HepG2 (cell line): ENCODE data around the gene ANKAR. TPM values are rescaled to one million over a fixed set of nuclear protein-coding genes. Genes with fewer than 3 reads are reported as not detected.

Experiments
- ARID2 ChIP-seq: sonication (generic); formaldehyde crosslinking; IDR thresholded peaks from 2 replicates; pipeline ENCODE4 v1.8.1; 2022; ENCODE audit warnings: mild to moderate bottlenecking, missing genetic modification reagents, borderline replicate concordance
- ATF7 ChIP-seq, 2 experiments: fragments of 450-650 bp in 1 of 2; sonication (generic) in 1 of 2; formaldehyde crosslinking in 1 of 2; IDR thresholded peaks; 2 replicates each; pipeline versions ENCODE4 v1.4.0 to v1.6.1; 2016 to 2020; ENCODE audit warnings: antibody characterized with exemption in 1 of 2, mild to moderate bottlenecking in 1 of 2, missing genetic modification reagents in 1 of 2
- CEBPB ChIP-seq: IDR thresholded peaks from 2 replicates; pipeline ENCODE4 v1.6.1; 2011; ENCODE audit warnings: low read depth, low read length, improper control_type of control experiment, borderline replicate concordance
- CHD4 ChIP-seq: fragments of 200-600 bp; sonication (generic); IDR thresholded peaks from 2 replicates; pipeline ENCODE4 v1.7.0; 2017; ENCODE audit warnings: mild to moderate bottlenecking, low read length, borderline replicate concordance
- FOXP4 ChIP-seq: sonication (generic); formaldehyde crosslinking; IDR thresholded peaks from 2 replicates; pipeline ENCODE4 v1.4.0; 2020; ENCODE audit warnings: missing genetic modification reagents
- GABPA ChIP-seq, 2 experiments: IDR thresholded peaks; 2 replicates each; pipeline ENCODE4 v1.6.1; 2011 to 2016; ENCODE audit warnings: low read depth in 2 of 2, low read length in 1 of 2, missing biosample characterization in 1 of 2, missing genetic modification characterization in 1 of 2
- IRF1 ChIP-seq: sonication (generic); formaldehyde crosslinking; IDR thresholded peaks from 2 replicates; pipeline ENCODE4 v1.4.0; 2020; ENCODE audit warnings: low read depth, mild to moderate bottlenecking, missing genetic modification reagents
- JDP2 ChIP-seq: sonication (generic); formaldehyde crosslinking; IDR thresholded peaks from 2 replicates; pipeline ENCODE4 v1.8.1; 2022; ENCODE audit warnings: missing genetic modification reagents, borderline replicate concordance
- MED13 ChIP-seq: sonication (generic); formaldehyde crosslinking; IDR thresholded peaks from 2 replicates; pipeline ENCODE4 v1.5.0; 2020; ENCODE audit warnings: missing genetic modification reagents
- NFE2L2 ChIP-seq: fragments of 150-350 bp; IDR thresholded peaks from 2 replicates; pipeline ENCODE4 v1.6.1; 2014; ENCODE audit warnings: low read length
- RBAK ChIP-seq: sonication (generic); formaldehyde crosslinking; IDR thresholded peaks from 2 replicates; pipeline ENCODE4 v1.5.1; 2020; ENCODE audit warnings: mild to moderate bottlenecking, missing genetic modification reagents
- SMAD3 ChIP-seq: sonication (generic); formaldehyde crosslinking; IDR thresholded peaks from 2 replicates; pipeline ENCODE4 v1.4.0; 2020; ENCODE audit warnings: missing genetic modification reagents
- SOX13 ChIP-seq, 3 experiments: fragments of 450-650 bp in 1 of 3; sonication (generic) in 1 of 3; formaldehyde crosslinking in 1 of 3; IDR thresholded peaks in 2 of 3; conservative IDR thresholded peaks in 1 of 3; 2 replicates each; pipeline versions ENCODE4 v1.5.0 to v1.6.1; 2016 to 2020; ENCODE audit warnings: antibody characterized with exemption in 1 of 3, mild to moderate bottlenecking in 1 of 3, missing compliant biosample characterization in 1 of 3, missing genetic modification reagents in 1 of 3, moderate library complexity in 1 of 3
- ZBTB33 ChIP-seq: sonication (generic); formaldehyde crosslinking; IDR thresholded peaks from 2 replicates; pipeline ENCODE4 v1.4.0; 2020; ENCODE audit warnings: missing genetic modification reagents
- ZFP90 ChIP-seq: sonication (generic); formaldehyde crosslinking; IDR thresholded peaks from 2 replicates; pipeline ENCODE4 v1.8.0; 2022; ENCODE audit warnings: missing genetic modification reagents, mild to moderate bottlenecking, inconsistent platforms, borderline replicate concordance
- ZMYM3 ChIP-seq: sonication (generic); formaldehyde crosslinking; IDR thresholded peaks from 2 replicates; pipeline ENCODE4 v1.5.1; 2020; ENCODE audit warnings: mild to moderate bottlenecking, missing genetic modification reagents
- ZNF264 ChIP-seq: sonication (generic); formaldehyde crosslinking; IDR thresholded peaks from 2 replicates; pipeline ENCODE4 v1.4.0; 2020; ENCODE audit warnings: missing genetic modification reagents
- ZNF333 ChIP-seq: sonication (generic); formaldehyde crosslinking; IDR thresholded peaks from 2 replicates; pipeline ENCODE4 v1.4.0; 2020; ENCODE audit warnings: mild to moderate bottlenecking, missing genetic modification reagents, borderline replicate concordance
- ZNF496 ChIP-seq: sonication (generic); formaldehyde crosslinking; IDR thresholded peaks from 2 replicates; pipeline ENCODE4 v1.8.1; 2023; ENCODE audit warnings: mild to moderate bottlenecking, moderate library complexity, missing genetic modification reagents; ENCODE audit not compliant: insufficient replicate concordance
- ZNF556 ChIP-seq: sonication (generic); formaldehyde crosslinking; IDR thresholded peaks from 2 replicates; pipeline ENCODE4 v1.4.0; 2020; ENCODE audit warnings: mild to moderate bottlenecking, missing genetic modification reagents, borderline replicate concordance
- ZNF703 ChIP-seq: sonication (generic); formaldehyde crosslinking; IDR thresholded peaks from 2 replicates; pipeline ENCODE4 v1.5.1; 2020; ENCODE audit warnings: missing genetic modification reagents, mild to moderate bottlenecking, moderate library complexity, borderline replicate concordance
- ZNF709 ChIP-seq: sonication (generic); formaldehyde crosslinking; IDR thresholded peaks from 2 replicates; pipeline ENCODE4 v1.5.0; 2020; ENCODE audit warnings: mild to moderate bottlenecking, missing genetic modification reagents
- ZNF850 ChIP-seq: sonication (generic); formaldehyde crosslinking; conservative IDR thresholded peaks from 2 replicates; pipeline ENCODE4 v1.9.0; 2021; ENCODE audit warnings: mild to moderate bottlenecking, missing genetic modification reagents
- polyA plus RNA-seq, 8 experiments: library from polyadenylated mRNA; depleted of rRNA in 3 of 8; stranded (reverse) in 7 of 8; unstranded in 1 of 8; fragments of >200 nt; fragmentation: Illumina TruSeq in 4 of 8; extraction: Trizol in 4 of 8; gene quantifications; 2 replicates each; pipeline versions ENCODE4 v1.2.1 to v1.2.3, GENCODE V29; 2011 to 2016; ENCODE audit warnings: low read depth in 4 of 8, missing spikeins in 1 of 8, mixed read lengths in 1 of 8; ENCODE audit not compliant: insufficient read depth in 1 of 8
- total RNA-seq, 5 experiments: library from RNA; depleted of rRNA; stranded (reverse); fragments of >200 nt; fragmentation: Illumina TruSeq; extraction: Trizol; gene quantifications; 2 replicates each; pipeline ENCODE4 v1.2.3, GENCODE V29; 2016; ENCODE audit warnings: low read depth in 1 of 5

The ANKAR gene
- total and polyA plus RNA-seq, 2 of the 13 experiments (the other 11 are each of a cell fraction or from before 2014, with no cell fraction given) = 3.6 to 5.0 TPM

GRCh38 chr2:189661148-189661956 lies 13.1 kb upstream of the ANKAR start, which contains the start of gene ASNSD1 (continued):
- TF ChIP-seq FOXP4 (peak; percentile 77), ZNF703 (no peak), ZMYM3 (CRISPR knock-in tag) (peak; percentile 64; the same call in 1 of the 2 replicates), JDP2 (no peak), IRF1 (CRISPR knock-in tag) (no peak), ZNF709 (CRISPR knock-in tag) (0 out of 2 replicates have a peak, but pooled peaks have one; percentile 12), MED13 (CRISPR knock-in tag) (no peak), ZNF556 (peak; percentile 95; the same call in 1 of the 2 replicates), SMAD3 (CRISPR knock-in tag) (peak; percentile 61), ZBTB33 (CRISPR knock-in tag) (no peak; the same call in none of the 2 replicates), RBAK (CRISPR knock-in tag) (0 out of 2 replicates have a peak, but pooled peaks have one; percentile 23), ZNF496 (CRISPR knock-in tag) (no peak), ATF7 (IDR thresholded peaks at IDR 0.05) (no peak), ATF7 (CRISPR knock-in tag; IDR thresholded peaks at IDR 0.05) (peak; percentile 63; the same call in 1 of the 2 replicates), CEBPB (peak; percentile 98), NFE2L2 (0 out of 2 replicates have a peak, but pooled peaks have one; percentile 4), ZNF850 (CRISPR knock-in tag) (no peak), ZNF333 (CRISPR knock-in tag) (peak; percentile 89), ARID2 (peak; percentile 98), GABPA (IDR thresholded peaks at IDR 0.05; ENCODE audit: low read depth, low read length) (no peak), GABPA (CRISPR knock-in tag; IDR thresholded peaks at IDR 0.05; ENCODE audit: low read depth) (peak; percentile 51; the same call in 1 of the 2 replicates), SOX13 (IDR thresholded peaks at IDR 0.05) (no peak), SOX13 (CRISPR knock-in tag; conservative IDR thresholded peaks at IDR 0.05 in 1 of 2, IDR thresholded peaks at IDR 0.05 in 1 of 2) (no peak), CHD4 (no peak), ZNF264 (peak; percentile 79), ZFP90 (CRISPR knock-in tag) (peak; percentile 95)
